HG03571 (cell line): ENCODE results near the gene FAM114A2.
"Not testable (repeated sequence)": the region's sequence is repeated elsewhere in the genome, so short reads cannot be mapped to it uniquely, and the experiment has no call there.

Experiments
- ATAC-seq: cut with Tn5 transposase; IDR thresholded peaks from one replicate; pipeline ENCODE4 v1.9.1; 2021; ENCODE audit not compliant: unreplicated experiment

FAM114A2 gene

GRCh38 chr5:154049636-154050035, 10.9 kb upstream of the FAM114A2 start:
- ATAC-seq: no peak

GRCh38 chr5:154047324-154047723, 8.6 kb upstream of the FAM114A2 start:
- no peak for ATAC-seq

- no peak for ATAC-seq
These were observed 7.8 kb upstream of the FAM114A2 start for GRCh38 chr5:154046486-154046885.

- ATAC-seq: no peak
These were observed 5.9 kb upstream of the FAM114A2 start for GRCh38 chr5:154044581-154044980.

- no peak for ATAC-seq
These were observed 5.4 kb upstream of the FAM114A2 start for GRCh38 chr5:154044099-154044498.

- ATAC-seq: no peak
These were observed 4.1 kb upstream of the FAM114A2 start for GRCh38 chr5:154042766-154043165.

GRCh38 chr5:154039458-154039829, 734 bp upstream of the FAM114A2 start:
- no peak for ATAC-seq

GRCh38 chr5:154038261-154038706, 426 bp downstream of the FAM114A2 start:
- ATAC-seq: peak; percentile 40

GRCh38 chr5:154034944-154035343, 3.8 kb downstream of the FAM114A2 start:
- no peak for ATAC-seq

GRCh38 chr5:154031937-154032489, 6.7 kb downstream of the FAM114A2 start:
- ATAC-seq: no peak

- ATAC-seq: no peak
These were observed 12.8 kb downstream of the FAM114A2 start for GRCh38 chr5:154025951-154026350.

GRCh38 chr5:154018919-154019318, 19.8 kb downstream of the FAM114A2 start:
- ATAC-seq: not testable (repeated sequence)

GRCh38 chr5:154015071-154015693, 23.5 kb downstream of the FAM114A2 start:
- ATAC-seq: no peak

GRCh38 chr5:154010660-154011059, 28.1 kb downstream of the FAM114A2 start:
- no peak for ATAC-seq

GRCh38 chr5:154005648-154006047, 33.1 kb downstream of the FAM114A2 start:
- no peak for ATAC-seq

- no peak for ATAC-seq
These were observed 36.1 kb downstream of the FAM114A2 start for GRCh38 chr5:154002511-154003020.

GRCh38 chr5:154002093-154002492, 36.6 kb downstream of the FAM114A2 start:
- ATAC-seq: no peak

GRCh38 chr5:154000703-154001102, 38.0 kb downstream of the FAM114A2 start:
- no peak for ATAC-seq

- no peak for ATAC-seq
These were observed 38.7 kb downstream of the FAM114A2 start for GRCh38 chr5:153999995-154000394.

GRCh38 chr5:153998768-153999167, 39.9 kb downstream of the FAM114A2 start:
- ATAC-seq: no peak

- ATAC-seq: no peak
These were observed 40.7 kb downstream of the FAM114A2 start for GRCh38 chr5:153998010-153998409.

GRCh38 chr5:153991168-153991567, 47.5 kb downstream of the FAM114A2 start:
- ATAC-seq: no peak

GRCh38 chr5:153988510-153988909, 50.2 kb downstream of the FAM114A2 start:
- ATAC-seq: no peak
